Right atrium auricular region (tissue), 2 donors: ENCODE data around the gene FMNL2. TPM values are rescaled to one million over a fixed set of nuclear protein-coding genes. Genes with fewer than 3 reads are reported as not detected.

Source experiments
- DNase-seq: peaks from one replicate; pipeline ENCODE4 v3.0.0-alpha.2; 2019; ENCODE audit warnings: low spot score
- H3K27ac ChIP-seq, 2 donors: fragments of 200-600 bp; sonication (generic); 1 replicate in 1 of 2; 2 replicates in 1 of 2; pipeline ENCODE4 v1.5.1; 2016 to 2019
- H3K27me3 ChIP-seq, 2 donors: fragments of 200-600 bp; sonication (generic); one replicate each; pipeline versions ENCODE4 v1.5.1 to v1.6.0; 2017 to 2019
- H3K36me3 ChIP-seq: fragments of 200-600 bp; sonication (generic); one replicate; pipeline ENCODE4 v1.5.1; 2016
- H3K4me1 ChIP-seq, 2 donors: fragments of 200-600 bp; sonication (generic); one replicate each; pipeline versions ENCODE4 v1.5.1 to v1.6.0; 2017 to 2019
- H3K4me3 ChIP-seq, 2 donors: fragments of 200-600 bp; sonication (generic); 1 replicate in 1 of 2; 2 replicates in 1 of 2; pipeline ENCODE4 v1.5.1; 2017 to 2019; ENCODE audit warnings: mild to moderate bottlenecking in 1 of 2, moderate library complexity in 1 of 2
- H3K9me3 ChIP-seq, 2 donors: fragments of 200-600 bp; sonication (generic); one replicate each; pipeline ENCODE4 v1.5.1; 2019
- CTCF ChIP-seq, 2 donors: fragments of 200-600 bp; sonication (generic); IDR thresholded peaks; one replicate each; pipeline ENCODE4 v1.5.1; 2019; ENCODE audit warnings: antibody characterized with exemption in 2 of 2
- total RNA-seq, 2 donors: library from RNA; depleted of rRNA; stranded (reverse); fragments of >200 nt; gene quantifications; one replicate each; pipeline ENCODE4 v1.1.0, GENCODE V29; 2016

Gene FMNL2
- total RNA-seq, 2 donors from 2014 or later: 6.0 to 11.5 TPM

- no peak overlapping the region for H3K4me3 ChIP-seq
Observed at GRCh38 chr2:152477347-152478092, 142.5 kb downstream of the FMNL2 start.

GRCh38 chr2:152479282-152479681 lies 144.3 kb downstream of the FMNL2 start:
- H3K27ac ChIP-seq: no peak overlapping the region
- H3K4me1 ChIP-seq: no peaks in the 10 kb centered on the region
- no peaks in the 10 kb centered on the region for H3K27me3 ChIP-seq
- no peaks in the 10 kb centered on the region for H3K9me3 ChIP-seq
- no peak overlapping the region for H3K4me3 ChIP-seq
- no peak for DNase-seq
- no peaks in the 10 kb centered on the region for H3K36me3 ChIP-seq
- TF ChIP-seq CTCF (IDR thresholded peaks at IDR 0.05): no peak

More at GRCh38 chr2:152477347-152478092, 142.5 kb downstream of the FMNL2 start:
- Histone ChIP-seq H3K27me3 (no peaks in the 10 kb centered on the region), H3K36me3 (no peaks in the 10 kb centered on the region), H3K27ac (no peak overlapping the region), H3K4me1 (peaks cover 0 to 3% of the 10 kb centered on the region in 2 donors), H3K9me3 (no peaks in the 10 kb centered on the region)
- no peak for TF ChIP-seq CTCF (IDR thresholded peaks at IDR 0.05)
- DNase-seq: no peak

GRCh38 chr2:152480821-152481399 lies 145.9 kb downstream of the FMNL2 start:
- no peaks in the 10 kb centered on the region for H3K9me3 ChIP-seq
- no peaks in the 10 kb centered on the region for H3K4me1 ChIP-seq
- H3K4me3 ChIP-seq: no peak overlapping the region
- no peaks in the 10 kb centered on the region for H3K27me3 ChIP-seq
- no peaks in the 10 kb centered on the region for H3K36me3 ChIP-seq
- no peak for TF ChIP-seq CTCF (IDR thresholded peaks at IDR 0.05)
- no peak for DNase-seq
- no peak overlapping the region for H3K27ac ChIP-seq

GRCh38 chr2:152481881-152482583 lies 147.1 kb downstream of the FMNL2 start:
- TF ChIP-seq CTCF (IDR thresholded peaks at IDR 0.05): no peak
- Histone ChIP-seq H3K4me1 (peaks cover 0 to 2% of the 10 kb centered on the region in 2 donors), H3K9me3 (no peaks in the 10 kb centered on the region), H3K36me3 (no peaks in the 10 kb centered on the region), H3K27me3 (no peaks in the 10 kb centered on the region), H3K4me3 (no peak overlapping the region), H3K27ac (no peak overlapping the region)
- DNase-seq: no peak

- no peaks in the 10 kb centered on the region for H3K9me3 ChIP-seq
- no peaks in the 10 kb centered on the region for H3K27me3 ChIP-seq
- H3K4me1 ChIP-seq: peaks cover 0 to 4% of the 10 kb centered on the region in 2 donors
- H3K36me3 ChIP-seq: no peaks in the 10 kb centered on the region
- no peak for TF ChIP-seq CTCF (IDR thresholded peaks at IDR 0.05)
- H3K27ac ChIP-seq: no peak overlapping the region
- DNase-seq: no peak
- no peak overlapping the region for H3K4me3 ChIP-seq
Observed at GRCh38 chr2:152483276-152484063, 148.5 kb downstream of the FMNL2 start.
